NCI-H82 treated with DMSO at 0.1 percent for 48 hours (cell line): Measurements from ENCODE around the gene GLUL.

ENCODE experiments used
- DNase-seq: peaks from one replicate; lab custom pipeline; 2025; ENCODE audit not compliant: unreplicated experiment; lab: John Stamatoyannopoulos, UW

The GLUL gene

GRCh38 chr1:182391362-182392049 is at the start of gene GLUL:
TSS of gene GLUL (minus strand) at chr1:182391790. CDS start at chr1:182388737, 3,053 bp downstream.
- DNase-seq: peak; percentile 92

GRCh38 chr1:182438326-182438725 is 46.7 kb upstream of the GLUL start:
- DNase-seq: no peak

- no peak for DNase-seq
Observed at GRCh38 chr1:182433580-182433979, 42.0 kb upstream of the GLUL start.

GRCh38 chr1:182431278-182431677 is 39.7 kb upstream of the GLUL start:
- DNase-seq: peak; percentile 21

- no peak for DNase-seq
Observed at GRCh38 chr1:182430263-182431068, 38.9 kb upstream of the GLUL start.

GRCh38 chr1:182428043-182428442 is 36.5 kb upstream of the GLUL start:
- DNase-seq: no peak

GRCh38 chr1:182426442-182427430 is 35.1 kb upstream of the GLUL start:
- no peak for DNase-seq

- no peak for DNase-seq
Observed at GRCh38 chr1:182415789-182416188, 24.2 kb upstream of the GLUL start.

- no peak for DNase-seq
Observed at GRCh38 chr1:182413969-182414368, 22.4 kb upstream of the GLUL start.

GRCh38 chr1:182413486-182413885 is 21.9 kb upstream of the GLUL start:
- no peak for DNase-seq

- no peak for DNase-seq
Observed at GRCh38 chr1:182410620-182411273, 19.2 kb upstream of the GLUL start.

- no peak for DNase-seq
Observed at GRCh38 chr1:182410138-182410537, 18.5 kb upstream of the GLUL start.

- DNase-seq: no peak
Observed at GRCh38 chr1:182408435-182409075, 17.0 kb upstream of the GLUL start.

GRCh38 chr1:182407724-182408123 is 16.1 kb upstream of the GLUL start:
- DNase-seq: no peak

GRCh38 chr1:182406012-182406411 is 14.4 kb upstream of the GLUL start:
- no peak for DNase-seq

GRCh38 chr1:182405578-182405977 is 14.0 kb upstream of the GLUL start:
- no peak for DNase-seq

- DNase-seq: no peak
Observed at GRCh38 chr1:182404781-182405180, 13.2 kb upstream of the GLUL start.

- DNase-seq: no peak
Observed at GRCh38 chr1:182400567-182400966, 9.0 kb upstream of the GLUL start, which contains the start of gene TEDDM1. TSS of gene TEDDM1 (minus strand) at chr1:182400667. CDS start at chr1:182400485, 182 bp downstream.

GRCh38 chr1:182397653-182398393 is 6.2 kb upstream of the GLUL start:
- DNase-seq: no peak
